ENCODE results near the gene SMIM5. TPM values are rescaled to one million over a fixed set of nuclear protein-coding genes. Genes with fewer than 3 reads are reported as not detected.
A peak's percentile ranks its signal among the peaks of the same experiment; 100 is the strongest.

Gene SMIM5
- total and polyA plus RNA-seq, 2 of the 13 experiments (the other 11 are each of a cell fraction or from before 2014, with no cell fraction given), result not detected

- no peaks in the 10 kb centered on the region for H3K36me3 ChIP-seq (replicated peaks in 1 of 2; ENCODE audit: control insufficient read depth in 1 of 2, insufficient read depth in 2 of 2, low read length in 2 of 2)
- H3K27ac ChIP-seq (ENCODE audit: extremely low read length, insufficient read depth, low read length), result no peak within 1 kb of the TSS
- H3K27me3 ChIP-seq (ENCODE audit: control insufficient read depth in 1 of 2, insufficient read depth in 2 of 2, low read length in 2 of 2), result peaks cover 5 to 12% of the 10 kb centered on the region in 2 experiments; a peak in 4 of 5 replicates
- POLR2A ChIA-PET, result no interaction called here
- peak within 1 kb of the TSS; percentile 42; the same call in 1 of the 2 replicates for H3K9ac ChIP-seq (ENCODE audit: insufficient read depth, low read depth, low read length)
- WGBS (ENCODE audit: low lambda C conversion rate), result 89% methylated on average over 78 of the region's 82 CpGs
- ATAC-seq (no peak), DNase-seq (ENCODE audit: low spot score) (no peak), FAIRE-seq (no peak)
- CTCF ChIA-PET (ENCODE audit: low intra/inter-chr PET ratio, low total read pairs), result interaction anchor here (1.1 to 1.5 kb wide), 4 partner anchors 9 to 72 kb away, joined by 3 to 7 read pairs (median 4); partner anchors contain the start of genes LLGL2 and TSEN54
- BruUV-seq (replicated peaks), result no TSS peak
- H3K9me3 ChIP-seq (ENCODE audit: low read length), result no peaks in the 10 kb centered on the region
- H3K4me2 ChIP-seq (ENCODE audit: low read depth, low read length), result peak within 1 kb of the TSS; percentile 51; the same call in 1 of the 2 replicates
- H3K79me2 ChIP-seq (ENCODE audit: insufficient read depth, low read length), result no peaks in the 10 kb centered on the region
- intact Hi-C loops (cut with micrococcal nuclease; ENCODE audit: unreplicated experiment), result loop anchor here (5.0 kb wide), 1 partner anchor 61 kb away; the partner anchor contains the start of gene LLGL2
- H2AFZ ChIP-seq (ENCODE audit: low read length), result no peak within 1 kb of the TSS
- in situ Hi-C loops (cut with HindIII; ENCODE audit: extremely low pct_ligation_motif_present, low pct_unique_long_range_greater_than_20kb), result no loop called here
- no peaks in the 10 kb centered on the region for H4K20me1 ChIP-seq (ENCODE audit: insufficient read depth, low read length)
- peak within 1 kb of the TSS in 1 of 3 experiments; percentile 53; a peak in 1 of 6 replicates for H3K4me3 ChIP-seq (replicated peaks in 1 of 3; ENCODE audit: insufficient read depth in 1 of 3, low read depth in 2 of 3, low read length in 3 of 3)
- TF ChIP-seq KAT2B (IDR thresholded peaks at IDR 0.05; ENCODE audit: borderline replicate concordance, low read depth, low read length), result no peak
- 0 out of 2 replicates have a peak, but pooled peaks have one; percentile 13 for TF ChIP-seq ZNF607 (CRISPR knock-in tag; IDR thresholded peaks at IDR 0.05; ENCODE audit: borderline replicate concordance)
- peak; percentile 5; the same call in 1 of the 2 replicates for TF ChIP-seq ZBTB33 (CRISPR knock-in tag; IDR thresholded peaks at IDR 0.05)
- H3K4me1 ChIP-seq (ENCODE audit: insufficient read depth, low read length), result peaks cover 48% of the 10 kb centered on the region
Observed at GRCh38 chr17:75587675-75588595, 45.3 kb upstream of the SMIM5 start, which contains the start of gene MYO15B. TSS of gene MYO15B (plus strand) at chr17:75587800. CDS start at chr17:75588058, 258 bp downstream.

Data from HepG2 (cell line).